Right atrium auricular region (tissue), 2 donors: Measurements from ENCODE around the gene EIF4A3. TPM values are rescaled to one million over a fixed set of nuclear protein-coding genes. Genes with fewer than 3 reads are reported as not detected.

Experiments
- DNase-seq: peaks from one replicate; pipeline ENCODE4 v3.0.0-alpha.2; 2019; ENCODE audit warnings: low spot score
- H3K27ac ChIP-seq, 2 donors: fragments of 200-600 bp; sonication (generic); 1 replicate in 1 of 2; 2 replicates in 1 of 2; pipeline ENCODE4 v1.5.1; 2016 to 2019
- H3K27me3 ChIP-seq, 2 donors: fragments of 200-600 bp; sonication (generic); one replicate each; pipeline versions ENCODE4 v1.5.1 to v1.6.0; 2017 to 2019
- H3K36me3 ChIP-seq: fragments of 200-600 bp; sonication (generic); one replicate; pipeline ENCODE4 v1.5.1; 2016
- H3K4me1 ChIP-seq, 2 donors: fragments of 200-600 bp; sonication (generic); one replicate each; pipeline versions ENCODE4 v1.5.1 to v1.6.0; 2017 to 2019
- H3K4me3 ChIP-seq, 2 donors: fragments of 200-600 bp; sonication (generic); 1 replicate in 1 of 2; 2 replicates in 1 of 2; pipeline ENCODE4 v1.5.1; 2017 to 2019; ENCODE audit warnings: mild to moderate bottlenecking in 1 of 2, moderate library complexity in 1 of 2
- H3K9me3 ChIP-seq, 2 donors: fragments of 200-600 bp; sonication (generic); one replicate each; pipeline ENCODE4 v1.5.1; 2019
- total RNA-seq, 2 donors: library from RNA; depleted of rRNA; stranded (reverse); fragments of >200 nt; gene quantifications; one replicate each; pipeline ENCODE4 v1.1.0, GENCODE V29; 2016
- TF ChIP-seq, protein P1 (sequence below), 2 donors: fragments of 200-600 bp; sonication (generic); IDR thresholded peaks; one replicate each; pipeline ENCODE4 v1.5.1; 2019; ENCODE audit warnings: antibody characterized with exemption in 2 of 2

The EIF4A3 gene
- total RNA-seq, 2 donors from 2014 or later = 24.6 to 31.0 TPM

DNA sequence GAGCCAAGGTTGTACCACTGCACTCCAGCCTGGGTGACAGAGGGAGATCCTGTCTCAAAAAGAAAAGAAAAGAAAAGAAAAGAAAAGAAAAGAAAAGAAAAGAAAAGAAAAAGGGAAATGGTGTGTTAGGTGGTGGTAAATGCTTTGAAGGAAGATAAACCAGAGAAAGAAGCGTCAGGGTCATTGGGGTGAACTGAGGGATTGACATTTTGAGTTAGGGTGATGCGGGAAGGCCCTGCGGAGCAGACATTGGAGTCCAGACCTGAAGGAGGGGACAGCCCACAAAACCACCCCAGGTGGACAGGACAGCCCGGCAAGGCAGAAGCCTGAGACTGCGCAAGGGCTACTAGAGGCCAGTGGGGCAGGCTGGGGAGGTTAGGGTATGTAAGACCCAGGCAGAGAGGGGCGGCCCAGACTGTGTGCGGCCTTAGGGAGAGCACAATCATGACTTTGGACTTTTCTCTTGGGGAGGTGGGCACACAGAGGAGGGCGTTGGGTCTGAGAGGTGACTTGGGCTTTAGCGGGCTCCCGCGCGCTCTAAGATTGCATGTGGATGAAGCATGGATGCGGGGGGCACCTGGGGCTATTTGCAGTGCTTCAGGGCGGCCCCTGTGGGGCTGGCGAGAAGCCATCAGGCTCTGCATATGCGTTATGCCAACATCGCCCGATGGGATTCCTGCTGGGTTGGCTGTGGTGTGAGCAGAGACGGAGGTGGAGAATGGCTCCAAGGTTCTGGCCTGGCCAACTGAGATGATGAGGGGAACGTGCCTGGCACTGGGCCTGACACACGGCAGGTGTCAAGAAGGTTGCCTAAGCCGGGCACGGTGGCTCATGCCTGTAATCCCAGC is 48.9 kb downstream of the EIF4A3 start:
- TF ChIP-seq, protein P1, sequence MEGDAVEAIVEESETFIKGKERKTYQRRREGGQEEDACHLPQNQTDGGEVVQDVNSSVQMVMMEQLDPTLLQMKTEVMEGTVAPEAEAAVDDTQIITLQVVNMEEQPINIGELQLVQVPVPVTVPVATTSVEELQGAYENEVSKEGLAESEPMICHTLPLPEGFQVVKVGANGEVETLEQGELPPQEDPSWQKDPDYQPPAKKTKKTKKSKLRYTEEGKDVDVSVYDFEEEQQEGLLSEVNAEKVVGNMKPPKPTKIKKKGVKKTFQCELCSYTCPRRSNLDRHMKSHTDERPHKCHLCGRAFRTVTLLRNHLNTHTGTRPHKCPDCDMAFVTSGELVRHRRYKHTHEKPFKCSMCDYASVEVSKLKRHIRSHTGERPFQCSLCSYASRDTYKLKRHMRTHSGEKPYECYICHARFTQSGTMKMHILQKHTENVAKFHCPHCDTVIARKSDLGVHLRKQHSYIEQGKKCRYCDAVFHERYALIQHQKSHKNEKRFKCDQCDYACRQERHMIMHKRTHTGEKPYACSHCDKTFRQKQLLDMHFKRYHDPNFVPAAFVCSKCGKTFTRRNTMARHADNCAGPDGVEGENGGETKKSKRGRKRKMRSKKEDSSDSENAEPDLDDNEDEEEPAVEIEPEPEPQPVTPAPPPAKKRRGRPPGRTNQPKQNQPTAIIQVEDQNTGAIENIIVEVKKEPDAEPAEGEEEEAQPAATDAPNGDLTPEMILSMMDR (IDR thresholded peaks at IDR 0.05) = no peak
- H3K36me3 ChIP-seq = no peaks in the 10 kb centered on the region
- no peak overlapping the region for H3K27ac ChIP-seq
- H3K4me3 ChIP-seq = no peak overlapping the region
- DNase-seq = no peak
- no peaks in the 10 kb centered on the region for H3K27me3 ChIP-seq
- no peaks in the 10 kb centered on the region for H3K9me3 ChIP-seq
- peaks cover 0 to 15% of the 10 kb centered on the region in 2 donors for H3K4me1 ChIP-seq

DNA sequence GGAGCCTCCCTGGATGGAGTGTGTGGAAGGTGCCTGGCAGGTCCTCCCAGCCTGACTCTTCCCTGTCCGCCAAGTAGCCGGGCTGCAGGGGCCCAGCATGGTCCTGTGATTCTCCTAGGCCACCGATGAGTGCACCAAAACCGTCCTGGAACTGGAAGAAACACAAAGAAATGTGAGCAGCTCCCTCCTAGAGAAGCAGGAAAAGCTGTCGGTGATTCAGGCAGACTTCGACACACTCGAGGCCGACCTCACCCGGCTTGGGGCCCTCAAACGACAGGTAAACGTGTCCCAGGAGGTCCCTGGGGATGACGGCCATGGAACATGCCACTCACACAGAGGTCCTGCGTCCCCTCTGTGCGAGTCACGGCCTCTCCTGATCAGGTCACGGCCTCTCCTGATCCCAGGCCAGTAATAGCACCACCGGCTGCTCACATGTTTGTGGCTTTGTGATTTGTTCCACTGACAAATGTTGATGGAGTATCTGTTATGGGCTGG is 49.8 kb downstream of the EIF4A3 start:
- Histone ChIP-seq H3K4me3 (no peak overlapping the region), H3K27me3 (no peaks in the 10 kb centered on the region), H3K4me1 (peaks cover 0 to 10% of the 10 kb centered on the region in 2 donors), H3K9me3 (no peaks in the 10 kb centered on the region), H3K36me3 (no peaks in the 10 kb centered on the region), H3K27ac (no peak overlapping the region)
- DNase-seq = no peak
- TF ChIP-seq, protein P1 (IDR thresholded peaks at IDR 0.05) = no peak

DNA sequence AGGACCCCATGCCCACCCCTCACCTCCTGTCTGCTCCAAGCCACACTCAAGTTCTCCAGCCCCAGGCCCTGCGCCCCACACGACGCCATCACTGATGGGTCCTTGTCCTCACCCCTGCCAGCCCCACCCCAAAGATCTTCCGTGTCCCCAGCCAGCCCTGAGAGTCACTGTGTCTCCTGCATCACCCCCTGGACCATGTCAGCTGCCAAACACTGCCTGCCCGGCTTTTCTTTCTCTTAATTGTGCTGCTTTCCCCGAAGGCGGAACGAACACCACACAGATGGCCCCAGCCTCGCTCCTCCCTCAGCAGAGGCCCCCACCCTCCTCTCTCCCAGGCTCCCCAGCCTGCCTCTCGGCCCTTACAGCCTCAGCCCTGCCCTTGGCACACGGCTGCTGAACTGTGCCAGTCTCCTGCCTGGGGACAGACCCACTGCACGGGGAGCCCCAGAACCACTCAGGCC is 50.3 kb downstream of the EIF4A3 start:
- no peaks in the 10 kb centered on the region for H3K36me3 ChIP-seq
- no peak for DNase-seq
- no peaks in the 10 kb centered on the region for H3K27me3 ChIP-seq
- no peak overlapping the region for H3K27ac ChIP-seq
- H3K4me1 ChIP-seq = peaks cover 0 to 6% of the 10 kb centered on the region in 2 donors
- no peak overlapping the region for H3K4me3 ChIP-seq
- TF ChIP-seq, protein P1 (IDR thresholded peaks at IDR 0.05) = no peak
- H3K9me3 ChIP-seq = no peaks in the 10 kb centered on the region

DNA sequence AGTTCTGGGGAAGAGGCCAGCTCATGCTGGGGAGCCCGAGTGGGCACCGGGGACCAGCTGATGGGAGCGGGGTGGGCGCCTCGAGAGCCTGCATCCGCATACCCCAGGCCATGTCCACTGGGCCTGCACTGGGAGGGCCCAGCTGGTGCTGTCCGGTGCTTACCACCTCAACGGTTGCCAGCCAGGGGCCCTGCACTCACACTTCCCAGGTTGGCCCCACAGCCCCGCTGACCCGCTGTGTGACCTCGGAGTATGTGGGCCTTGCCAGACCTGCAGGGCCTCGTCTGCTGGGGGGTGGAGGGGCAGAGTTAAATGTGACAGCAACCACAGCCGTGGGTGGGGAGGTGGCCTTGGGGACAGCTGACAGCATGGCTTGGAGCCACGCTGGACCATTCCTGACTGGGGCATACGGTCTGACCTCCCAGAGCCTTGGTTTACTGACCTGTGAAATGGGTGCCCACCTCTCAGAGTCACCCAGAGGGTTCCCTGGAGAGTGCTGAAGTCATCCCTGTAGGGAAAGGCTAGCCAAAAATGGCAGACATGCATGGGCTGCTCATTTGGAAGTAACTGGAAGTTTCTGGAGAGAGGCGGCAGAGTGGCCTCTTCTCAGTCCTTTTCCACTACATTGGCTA is 51.0 kb downstream of the EIF4A3 start:
- no peak overlapping the region for H3K4me3 ChIP-seq
- peaks cover 0 to 6% of the 10 kb centered on the region in 2 donors for H3K4me1 ChIP-seq
- H3K27me3 ChIP-seq = no peaks in the 10 kb centered on the region
- no peaks in the 10 kb centered on the region for H3K36me3 ChIP-seq
- TF ChIP-seq, protein P1 (IDR thresholded peaks at IDR 0.05) = no peak
- no peak for DNase-seq
- H3K27ac ChIP-seq = no peak overlapping the region
- no peaks in the 10 kb centered on the region for H3K9me3 ChIP-seq

DNA sequence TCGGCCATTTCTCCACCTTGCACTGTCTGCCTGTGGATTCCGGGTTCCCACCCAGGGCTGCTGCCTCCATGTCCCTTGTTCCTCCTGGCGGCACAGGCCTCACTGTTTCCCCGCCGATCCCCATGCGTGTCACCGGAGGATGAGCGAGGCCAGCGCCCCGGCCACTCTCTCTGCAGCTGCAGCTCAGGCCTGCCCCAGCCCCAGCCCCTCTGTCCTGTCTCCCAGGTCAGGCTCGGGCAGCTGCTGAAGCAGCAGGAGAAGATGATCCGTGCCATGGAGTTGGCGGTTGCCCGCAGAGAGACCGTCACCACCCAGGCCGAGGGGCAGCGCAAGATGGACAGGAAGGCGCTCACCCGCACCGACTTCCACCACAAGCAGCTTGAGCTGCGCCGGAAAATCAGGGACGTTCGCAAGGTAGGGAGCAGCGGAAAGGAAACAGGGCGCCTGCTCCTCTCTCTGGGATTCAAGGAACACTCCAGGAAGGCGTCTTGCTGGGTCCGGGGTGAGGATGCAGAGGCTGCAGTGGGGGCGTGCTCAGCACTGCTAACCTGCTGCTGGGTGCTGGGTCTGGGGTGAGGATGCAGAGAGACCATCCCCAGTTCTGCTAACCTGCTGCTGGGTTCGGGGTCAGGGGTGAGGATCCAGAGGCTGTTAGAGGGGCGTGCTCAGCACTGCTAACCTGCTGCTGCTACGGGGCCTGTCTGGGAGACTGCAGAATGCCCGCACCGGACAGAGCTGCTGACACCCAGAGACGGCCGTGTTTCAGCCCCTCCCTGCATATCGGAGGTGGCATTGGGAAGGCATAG is 51.7 kb downstream of the EIF4A3 start:
- TF ChIP-seq, protein P1 (IDR thresholded peaks at IDR 0.05) = no peak

More for the DNA sequence above, 51.7 kb downstream of the EIF4A3 start:
- no peaks in the 10 kb centered on the region for H3K27me3 ChIP-seq
- DNase-seq = no peak
- H3K4me3 ChIP-seq = no peak overlapping the region
- no peak overlapping the region for H3K27ac ChIP-seq
- no peaks in the 10 kb centered on the region for H3K9me3 ChIP-seq
- H3K36me3 ChIP-seq = no peaks in the 10 kb centered on the region
- no peaks in the 10 kb centered on the region for H3K4me1 ChIP-seq
